ELF-1 (cell line): ENCODE results near the gene CGB2.
A peak's percentile ranks its signal among the peaks of the same experiment; 100 is the strongest.
"Not testable (repeated sequence)": the region's sequence is repeated elsewhere in the genome, so short reads cannot be mapped to it uniquely, and the experiment has no call there.

ENCODE experiments used
- DNase-seq: peaks from one replicate; pipeline ENCODE4 v3.0.0-alpha.2; 2016; ENCODE audit warnings: low read depth, low spot score

CGB2 gene

DNA sequence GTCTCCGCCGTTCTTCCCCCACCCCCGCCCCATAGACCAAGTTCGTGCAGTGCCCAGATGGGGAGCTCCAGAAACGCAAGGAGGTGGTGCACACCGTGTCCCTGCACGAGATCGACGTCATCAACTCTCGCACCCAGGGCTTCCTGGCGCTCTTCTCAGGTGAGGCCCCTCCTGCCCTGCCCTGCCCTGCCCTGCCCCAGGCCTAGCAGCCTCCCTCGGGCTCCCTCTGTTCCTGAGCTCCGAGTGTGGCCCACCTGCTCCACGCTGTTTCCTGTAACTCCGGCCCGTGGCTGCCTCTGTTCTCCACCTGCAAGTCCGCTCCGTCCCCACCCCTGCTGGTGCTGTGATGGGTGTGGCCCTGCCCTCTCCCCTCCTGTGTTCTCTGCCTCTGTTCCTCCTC is 21.2 kb upstream of the CGB2 start:
- DNase-seq, result no peak

GRCh38 chr19:49011194-49011593 is 20.5 kb upstream of the CGB2 start:
- DNase-seq, result no peak

GRCh38 chr19:49014123-49014869 is 17.4 kb upstream of the CGB2 start:
- DNase-seq, result no peak

DNA sequence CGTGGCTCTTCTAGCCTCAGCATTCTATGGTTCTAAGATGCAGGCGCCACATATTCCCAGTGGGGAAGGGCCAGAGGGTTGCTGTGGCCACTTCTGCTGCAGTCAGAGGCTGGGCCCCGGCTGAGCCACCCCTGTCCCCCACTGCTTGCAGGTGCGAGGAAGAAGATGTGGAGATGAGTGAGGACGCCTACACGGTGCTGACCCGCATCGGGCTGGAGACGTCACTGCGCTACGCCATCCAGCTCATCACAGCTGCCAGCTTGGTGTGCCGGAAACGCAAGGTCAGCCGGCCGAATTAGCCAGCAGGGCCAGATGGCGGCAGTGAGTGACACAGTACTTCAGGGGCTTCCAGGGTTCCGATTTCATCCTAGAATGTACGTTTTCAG is 16.8 kb upstream of the CGB2 start:
- DNase-seq, result no peak

DNA sequence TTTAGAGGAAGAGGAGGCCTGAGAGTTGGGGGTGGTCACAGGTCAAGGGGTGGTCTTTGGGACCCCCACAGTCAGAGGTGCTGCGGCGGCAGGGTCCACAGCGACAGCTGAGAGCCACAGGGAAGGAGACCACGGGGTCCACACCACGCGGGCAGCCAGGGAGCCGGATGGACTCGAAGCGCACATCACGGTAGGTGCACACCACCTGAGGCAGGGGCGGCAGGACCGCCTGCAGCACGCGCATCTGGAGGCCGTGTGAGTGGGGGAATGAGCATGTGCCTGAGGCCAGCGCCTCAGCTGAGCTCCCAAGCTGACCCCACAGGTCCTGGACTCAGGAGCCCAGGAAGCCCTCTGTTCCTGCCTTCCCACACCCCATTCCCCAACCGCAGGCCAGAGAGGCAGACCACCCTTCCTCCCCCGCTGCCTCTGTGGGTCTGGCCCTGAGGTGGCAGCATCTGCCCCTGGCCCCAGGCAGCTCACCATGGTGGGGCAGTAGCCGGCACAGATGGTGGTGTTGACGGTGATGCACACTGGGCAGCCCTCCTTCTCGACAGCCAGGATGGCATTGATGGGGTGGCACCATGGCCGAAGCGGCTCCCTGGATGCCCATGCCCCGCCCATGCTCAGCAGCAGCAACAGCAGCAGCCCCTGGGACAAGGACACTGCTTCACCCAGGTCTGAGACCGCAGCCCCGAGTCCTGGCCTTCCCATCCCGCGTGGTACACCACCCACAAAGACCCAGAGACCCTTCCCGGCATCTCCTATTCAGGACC is 15.4 kb upstream of the CGB2 start:
- DNase-seq, result no peak

DNA sequence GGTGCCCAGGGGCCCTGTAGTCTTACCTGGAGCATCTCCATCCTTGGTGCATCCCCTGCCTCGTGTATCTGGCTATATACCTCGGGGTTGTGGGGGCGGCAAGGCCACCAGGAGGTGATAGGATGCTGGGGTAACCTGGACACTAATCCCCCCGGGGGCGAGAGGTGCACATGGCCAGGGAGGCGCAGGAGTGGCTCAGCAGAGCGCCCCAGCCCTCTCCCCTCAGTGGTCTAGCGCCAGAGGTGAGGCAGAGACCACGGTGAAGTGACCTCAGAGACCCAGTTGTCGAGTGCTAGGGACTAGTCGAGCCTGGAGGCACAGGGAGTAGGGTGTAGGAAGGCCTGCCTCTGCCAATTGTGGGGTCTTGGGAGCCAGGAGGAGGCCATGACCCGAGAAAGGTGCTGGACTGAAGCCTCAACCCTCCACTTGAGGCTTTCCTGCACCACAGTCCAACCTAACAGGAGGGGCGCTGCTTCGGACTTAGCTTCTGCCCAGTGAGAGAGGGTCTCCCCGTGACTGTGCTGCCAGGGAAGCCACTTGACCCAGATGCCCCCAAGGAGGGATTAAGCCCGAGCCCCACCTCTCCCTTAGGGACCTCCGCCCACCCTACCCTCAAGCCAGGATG is 14.5 kb upstream of the CGB2 start, which contains the start of gene LHB:
LHB (minus strand) TSS at position 51 of the 625 bp plus-strand sequence; CDS start at position 41, 10 bp downstream.
- DNase-seq, result no peak

DNA sequence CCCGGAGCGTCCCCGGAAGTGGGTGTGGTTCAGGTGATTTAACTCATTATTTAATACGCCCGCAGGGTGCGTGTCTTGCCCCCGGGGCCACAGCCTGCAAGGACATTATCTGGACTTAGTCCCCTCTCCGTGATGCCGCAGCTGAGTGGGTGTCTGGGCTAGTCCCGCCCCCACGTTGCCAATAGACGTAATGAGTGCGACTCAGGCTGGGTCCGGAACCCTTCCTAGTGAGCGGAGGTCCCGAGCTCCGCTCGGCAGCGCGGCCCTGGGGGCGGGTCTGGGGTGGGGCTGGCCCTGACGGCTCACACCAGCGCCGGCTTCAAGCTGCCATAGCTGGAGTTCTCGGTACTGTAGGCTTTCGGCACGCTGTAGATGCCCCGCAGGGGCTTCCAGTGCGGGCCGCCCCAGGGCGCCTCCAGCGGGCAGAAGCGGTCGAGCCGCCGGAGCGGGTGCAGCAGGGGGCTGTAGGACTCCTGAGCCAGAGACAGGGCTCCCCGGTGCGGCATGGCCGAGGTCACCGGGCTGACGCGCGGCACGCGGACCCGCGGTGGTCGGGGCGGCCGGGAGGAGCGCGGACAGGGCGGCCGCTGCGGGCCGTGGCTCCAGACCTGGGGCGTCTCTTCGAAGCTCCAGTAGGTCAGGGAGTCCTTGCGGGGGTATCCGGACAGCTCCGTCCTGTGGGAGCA is 13.9 kb upstream of the CGB2 start:
- DNase-seq, result peak; percentile 86

DNA sequence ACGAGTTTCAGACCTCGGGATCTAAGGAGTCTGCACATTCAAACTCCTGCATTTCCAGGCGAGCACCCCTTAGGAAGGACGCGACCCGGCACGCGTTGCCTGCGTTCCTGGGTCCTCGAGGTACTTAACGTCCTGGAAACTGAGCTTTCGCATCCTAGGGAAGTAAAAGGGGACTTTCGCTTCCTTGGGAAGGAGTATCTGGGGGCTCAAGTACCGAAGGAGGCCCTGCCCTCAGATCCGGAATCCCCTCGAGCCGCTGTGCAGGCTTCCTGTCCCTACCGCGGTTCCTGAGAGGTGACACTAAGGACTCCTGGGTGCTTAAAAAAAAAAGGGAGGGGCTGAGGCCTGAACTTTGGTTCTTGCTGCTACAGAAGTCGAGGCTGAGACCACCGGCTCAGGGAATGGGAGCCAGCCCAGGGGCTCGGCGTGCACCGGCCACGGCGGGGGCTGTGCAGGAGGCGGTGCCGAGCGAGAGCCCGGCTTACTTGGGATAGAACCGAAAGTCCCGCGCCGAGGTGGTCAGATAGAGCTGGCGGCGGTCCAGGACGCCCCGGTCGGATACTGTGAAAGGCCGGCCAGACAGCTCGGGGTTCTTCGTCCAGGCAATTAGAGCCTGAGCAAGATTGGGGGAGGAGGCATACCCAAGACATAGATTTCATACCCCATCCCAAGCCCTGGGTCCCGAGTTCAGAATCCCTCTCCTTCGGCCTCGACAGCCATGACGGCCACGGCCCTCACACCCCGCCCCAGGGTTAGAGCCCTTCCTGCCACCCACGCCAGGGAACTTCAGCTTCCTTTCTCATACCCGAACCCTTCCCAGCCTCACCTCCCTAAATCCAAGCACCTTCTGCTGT is 13.1 kb upstream of the CGB2 start:
- DNase-seq, result peak; percentile 39

- DNase-seq, result peak; percentile 89
Observed at GRCh38 chr19:49019242-49019932, 12.3 kb upstream of the CGB2 start.

GRCh38 chr19:49020342-49020741 is 11.3 kb upstream of the CGB2 start:
- peak; percentile 46 for DNase-seq

- DNase-seq, result no peak
Observed at GRCh38 chr19:49020931-49021895, 10.5 kb upstream of the CGB2 start.

- DNase-seq, result no peak
Observed at GRCh38 chr19:49022116-49022515, 9.6 kb upstream of the CGB2 start.

GRCh38 chr19:49024233-49024632 is 7.5 kb upstream of the CGB2 start, which contains the start of gene CGB3:
Gene CGB3, minus strand, starts transcription at chr19:49024333. Its CDS starts 362 bp downstream, at chr19:49023971.
- not testable (repeated sequence) for DNase-seq

DNA sequence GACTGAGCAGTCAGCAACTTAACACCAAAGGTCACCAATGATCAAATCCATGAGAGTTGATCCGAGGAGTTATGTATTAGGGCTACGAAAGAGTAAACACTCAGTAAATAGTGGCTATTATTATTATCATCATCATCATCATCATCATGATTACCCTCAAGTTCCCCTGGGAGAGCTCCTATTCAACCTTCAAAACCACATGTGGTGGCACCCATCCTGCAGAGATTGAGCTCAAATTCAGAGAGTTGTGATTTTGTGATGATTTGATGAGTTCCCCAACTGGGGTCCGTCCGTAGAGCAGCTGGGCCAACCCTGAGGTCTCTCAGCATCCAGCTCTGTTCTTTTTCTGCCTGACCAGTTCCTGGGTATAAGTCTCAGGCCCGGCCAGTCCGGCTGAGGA is 6.6 kb upstream of the CGB2 start:
- not testable (repeated sequence) for DNase-seq

- DNase-seq, result not testable (repeated sequence)
Observed at GRCh38 chr19:49025599-49025998, 6.1 kb upstream of the CGB2 start.

GRCh38 chr19:49028686-49029085 is 3.0 kb upstream of the CGB2 start:
- DNase-seq, result not testable (repeated sequence)

DNA sequence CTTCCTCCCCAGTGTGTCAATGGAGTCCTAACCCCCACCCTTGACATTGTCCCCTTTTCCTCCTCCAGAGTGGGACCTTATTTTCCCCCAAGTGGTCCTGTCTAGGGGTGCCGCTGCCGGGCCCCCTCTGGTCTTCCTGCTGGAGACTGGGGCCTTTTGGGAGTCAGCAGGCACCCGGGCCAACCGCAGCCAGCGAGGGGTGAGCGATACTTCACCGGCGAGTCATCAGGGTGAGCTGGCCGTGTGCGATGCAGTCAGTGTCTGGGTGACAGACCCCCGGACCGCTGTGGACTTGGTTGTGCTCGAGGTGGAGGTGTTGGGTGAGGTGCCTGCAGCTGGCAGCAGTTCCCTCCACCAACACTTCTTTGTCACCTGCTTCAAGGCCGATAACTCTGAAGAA is 1.9 kb upstream of the CGB2 start:
- not testable (repeated sequence) for DNase-seq

DNA sequence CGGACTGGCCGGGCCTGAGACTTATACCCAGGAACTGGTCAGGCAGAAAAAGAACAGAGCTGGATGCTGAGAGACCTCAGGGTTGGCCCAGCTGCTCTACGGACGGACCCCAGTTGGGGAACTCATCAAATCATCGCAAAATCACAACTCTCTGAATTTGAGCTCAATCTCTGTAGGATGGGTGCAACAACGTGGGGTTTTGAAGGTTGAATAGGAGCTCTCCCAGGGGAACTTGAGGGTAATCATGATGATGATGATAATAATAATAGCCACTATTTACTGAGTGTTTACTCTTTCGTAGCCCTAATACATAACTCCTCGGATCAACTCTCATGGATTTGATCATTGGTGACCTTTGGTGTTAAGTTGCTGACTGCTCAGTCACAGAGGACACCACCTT is 1.4 kb upstream of the CGB2 start:
- not testable (repeated sequence) for DNase-seq

- peak; percentile 75 for DNase-seq
Observed at GRCh38 chr19:49036815-49037214, 5.1 kb downstream of the CGB2 start, which contains the start of gene CGB1. Gene CGB1, minus strand, starts transcription at chr19:49036895. Its CDS starts 184 bp downstream, at chr19:49036711.
